CD4-positive, alpha-beta T cell (primary cell): Measurements from ENCODE around the gene LMTK3. TPM values are rescaled to one million over a fixed set of nuclear protein-coding genes. Genes with fewer than 3 reads are reported as not detected.
A peak's percentile ranks its signal among the peaks of the same experiment; 100 is the strongest.

Source experiments
- ATAC-seq: fragments of 200-7000 bp; cut with Tn5 transposase; one replicate; pipeline ENCODE4 v1.10.0; 2022; ENCODE audit warnings: mild to moderate bottlenecking; ENCODE audit not compliant: poor library complexity
- CTCF ChIA-PET: fragments of 350-600 bp; sonication (Branson Sonifier 250); formaldehyde crosslinking; loops from one replicate; lab custom pipeline; 2021; ENCODE audit warnings: antibody characterized with exemption, inconsistent platforms; lab: Charles Lee
- POLR2A ChIA-PET: fragments of 350-600 bp; sonication (Branson Sonifier 250); formaldehyde crosslinking; loops from one replicate; lab custom pipeline; 2021; ENCODE audit warnings: antibody characterized with exemption, inconsistent platforms; lab: Charles Lee
- DNase-seq, 14 experiments: peaks; one replicate each; pipeline ENCODE4 v3.0.0-alpha.2; 2013 to 2020; ENCODE audit warnings: mixed read lengths in 2 of 14
- H3K27ac ChIP-seq, 2 donors: one replicate each; pipeline versions ENCODE4 v1.5.1 to v1.7.0; 2013; ENCODE audit warnings: low read length in 2 of 2, low read depth in 1 of 2, mild to moderate bottlenecking in 1 of 2
- H3K27me3 ChIP-seq, 2 experiments: 1 replicate in 1 of 2; 2 replicates in 1 of 2; pipeline versions ENCODE4 v1.6.1 to v1.7.0; 2013; ENCODE audit warnings: low read length in 2 of 2, control low read depth in 1 of 2, mild to moderate bottlenecking in 1 of 2, moderate library complexity in 1 of 2; ENCODE audit not compliant: insufficient read depth in 2 of 2, control insufficient read depth in 1 of 2
- H3K36me3 ChIP-seq: one replicate; pipeline ENCODE4 v1.6.1; 2013; ENCODE audit warnings: low read length, control low read depth; ENCODE audit not compliant: insufficient read depth
- H3K4me1 ChIP-seq: one replicate; pipeline ENCODE4 v1.6.1; 2013; ENCODE audit warnings: low read length, control low read depth; ENCODE audit not compliant: insufficient read depth
- H3K4me3 ChIP-seq: one replicate; pipeline ENCODE4 v1.5.1; 2013; ENCODE audit warnings: mild to moderate bottlenecking, low read length, moderate library complexity
- H3K9me3 ChIP-seq, 2 experiments: 1 replicate in 1 of 2; 2 replicates in 1 of 2; pipeline versions ENCODE4 v1.6.1 to v1.7.0; 2013; ENCODE audit warnings: low read length in 2 of 2, mild to moderate bottlenecking in 2 of 2, control low read depth in 1 of 2, moderate library complexity in 1 of 2; ENCODE audit not compliant: control insufficient read depth in 1 of 2, insufficient read depth in 1 of 2
- H3K27ac Mint-ChIP-seq: one replicate; pipeline ENCODE4 v1.8.0; 2020; ENCODE audit warnings: mixed read lengths
- H3K27me3 Mint-ChIP-seq: one replicate; pipeline ENCODE4 v1.8.0; 2021; ENCODE audit warnings: mixed read lengths
- H3K36me3 Mint-ChIP-seq: one replicate; pipeline ENCODE4 v1.8.0; 2021; ENCODE audit warnings: low read depth, mixed read lengths
- H3K4me1 Mint-ChIP-seq: one replicate; pipeline ENCODE4 v1.8.0; 2021; ENCODE audit warnings: low read depth, mixed read lengths
- H3K4me3 Mint-ChIP-seq: one replicate; pipeline ENCODE4 v1.8.0; 2020; ENCODE audit warnings: mild to moderate bottlenecking, mixed read lengths
- H3K9me3 Mint-ChIP-seq: one replicate; pipeline ENCODE4 v1.8.0; 2020; ENCODE audit warnings: mixed read lengths
- CTCF ChIP-seq: fragments of 200-600 bp; IDR thresholded peaks from one replicate; pipeline ENCODE4 v1.8.0; 2022; ENCODE audit warnings: antibody characterized with exemption, mild to moderate bottlenecking
- intact Hi-C, 2 experiments: fragments of 100-400 bp; cut with DNase I in 1 of 2; cut with micrococcal nuclease in 1 of 2; formaldehyde crosslinking; loops; one replicate each; pipeline versions ENCODE4 v1.15.1 to v1.9.0; 2023 to 2025; cut with DNase I, micrococcal nuclease
- total RNA-seq, 174 experiments: library from RNA in 2 of 174; stranded (reverse) in 2 of 174; gene quantifications; one replicate each; pipeline ENCODE4 v1.2.3 and lab custom pipeline; 2021 to 2026

Gene LMTK3
- total RNA-seq, 2 experiments from 2014 or later = 15.6 to 18.9 TPM

- Histone ChIP-seq H3K4me3 (peak overlapping the region; percentile 50), H3K9me3 (peaks cover 0 to 12% of the 10 kb centered on the region in 2 experiments), H3K4me1 (peaks cover 60% of the 10 kb centered on the region), H3K36me3 (no peaks in the 10 kb centered on the region), H3K27ac (no peak overlapping the region), H3K27me3 (peaks cover 0 to 40% of the 10 kb centered on the region in 2 experiments)
- POLR2A ChIA-PET = interaction anchor here (0.9 to 2.0 kb wide), 9 partner anchors 9 to 152 kb away, joined by 3 to 8 read pairs (median 5); partner anchors contain the start of genes DBP, KDELR1, RPL18 and SPHK2
- H3K9me3 Mint-ChIP-seq = no peaks in the 10 kb centered on the region
- CTCF ChIA-PET = interaction anchor here (1.2 to 1.3 kb wide), 2 partner anchors 91 to 116 kb away, joined by 3 read pairs; no protein-coding TSS in a partner anchor
- intact Hi-C loops = loop anchor here (1.0 to 5.0 kb wide), 3 partner anchors 9 to 171 kb away; partner anchors contain the start of genes SYNGR4 (in 1 of the 2) and TMEM143 (in 1 of the 2)
- peaks cover 53% of the 10 kb centered on the region for H3K27me3 Mint-ChIP-seq
- peak overlapping the region; percentile 83 for H3K4me3 Mint-ChIP-seq
- H3K36me3 Mint-ChIP-seq = no peaks in the 10 kb centered on the region
- peak overlapping the region; percentile 52 for H3K27ac Mint-ChIP-seq
- H3K4me1 Mint-ChIP-seq = peaks cover 49% of the 10 kb centered on the region
- ATAC-seq (peak; percentile 76), DNase-seq (peak; percentile 61 to 92 (median 78))
- TF ChIP-seq CTCF = no peak
Measured at GRCh38 chr19:48492925-48493717, 18.5 kb downstream of the LMTK3 start.

GRCh38 chr19:48491793-48492123 is 19.9 kb downstream of the LMTK3 start:
- Histone ChIP-seq H3K27ac (no peak overlapping the region), H3K36me3 (no peaks in the 10 kb centered on the region), H3K27me3 (peaks cover 0 to 30% of the 10 kb centered on the region in 2 experiments), H3K4me1 (peaks cover 48% of the 10 kb centered on the region), H3K4me3 (no peak overlapping the region), H3K9me3 (peaks cover 0 to 12% of the 10 kb centered on the region in 2 experiments)
- Mint-ChIP-seq H3K4me1 (peaks cover 47% of the 10 kb centered on the region), H3K36me3 (no peaks in the 10 kb centered on the region), H3K27ac (no peak overlapping the region), H3K27me3 (peaks cover 44% of the 10 kb centered on the region), H3K4me3 (peak overlapping the region; percentile 67), H3K9me3 (no peaks in the 10 kb centered on the region)
- ChIA-PET POLR2A (no interaction called here), CTCF (interaction anchor here (0.7 kb wide), 1 partner anchor 117 kb away, joined by 3 read pairs; no protein-coding TSS in a partner anchor)
- intact Hi-C loops = loop anchor here (1.0 to 5.0 kb wide), 3 partner anchors 93 to 169 kb away; partner anchors contain the start of genes SYNGR4 (in 1 of the 2) and TMEM143 (in 1 of the 2)
- DNase-seq (peak in 1 of 14 experiments; percentile 6), ATAC-seq (no peak)
- TF ChIP-seq CTCF = no peak

- H3K27me3 ChIP-seq = peaks cover 0 to 28% of the 10 kb centered on the region in 2 experiments
- DNase-seq = peak in 12 of 14 experiments; percentile 40 to 83 (median 60)
Measured at GRCh38 chr19:48490981-48491792, 20.4 kb downstream of the LMTK3 start.

More at GRCh38 chr19:48490981-48491792, 20.4 kb downstream of the LMTK3 start:
- ChIA-PET POLR2A (interaction anchor here (0.7 to 1.3 kb wide), 3 partner anchors 128 to 1281 kb away, joined by 3 read pairs; partner anchors contain the start of gene RPL18), CTCF (interaction anchor here (0.6 to 2.7 kb wide), 6 partner anchors 8 to 242 kb away, joined by 3 to 26 read pairs (median 6); no protein-coding TSS in a partner anchor)
- Mint-ChIP-seq H3K27me3 (peaks cover 42% of the 10 kb centered on the region), H3K4me3 (peak overlapping the region; percentile 60), H3K9me3 (no peaks in the 10 kb centered on the region), H3K27ac (no peak overlapping the region), H3K36me3 (no peaks in the 10 kb centered on the region), H3K4me1 (peaks cover 47% of the 10 kb centered on the region)
- no peak for TF ChIP-seq CTCF
- peak; percentile 8 for ATAC-seq
- Histone ChIP-seq H3K4me1 (peaks cover 48% of the 10 kb centered on the region), H3K9me3 (peaks cover 0 to 12% of the 10 kb centered on the region in 2 experiments), H3K36me3 (no peaks in the 10 kb centered on the region), H3K4me3 (no peak overlapping the region), H3K27ac (no peak overlapping the region)
- intact Hi-C loops = loop anchor here (1.0 to 5.0 kb wide), 3 partner anchors 93 to 169 kb away; partner anchors contain the start of genes SYNGR4 (in 1 of the 2) and TMEM143 (in 1 of the 2)
